CD4-positive, alpha-beta T cell treated with Interleukin-17A for 4 hours (primary cell): ENCODE data around the gene HOXC10.

Experiments
- DNase-seq: peaks from one replicate; pipeline ENCODE4 v3.0.0-alpha.2; 2020; ENCODE audit warnings: mixed read lengths

Gene HOXC10

GRCh38 chr12:54030889-54031471 is 46.0 kb downstream of the HOXC10 start:
- DNase-seq, result no peak

- DNase-seq, result no peak
Observed at GRCh38 chr12:54031480-54031879, 46.5 kb downstream of the HOXC10 start.

- no peak for DNase-seq
Observed at GRCh38 chr12:54032086-54032619, 47.2 kb downstream of the HOXC10 start.

- peak; percentile 74 for DNase-seq
Observed at GRCh38 chr12:54032627-54033100, 47.7 kb downstream of the HOXC10 start, which contains the start of gene HOXC5. HOXC5 (plus strand) TSS chr12:54033050; CDS start chr12:54033123, 73 bp downstream.

- no peak for DNase-seq
Observed at GRCh38 chr12:54033106-54033979, 48.4 kb downstream of the HOXC10 start.

GRCh38 chr12:54033980-54034784 is 49.2 kb downstream of the HOXC10 start:
- no peak for DNase-seq

- DNase-seq, result no peak
Observed at GRCh38 chr12:54034785-54035310, 49.9 kb downstream of the HOXC10 start.

- no peak for DNase-seq
Observed at GRCh38 chr12:54035568-54036264, 50.8 kb downstream of the HOXC10 start.

- DNase-seq, result no peak
Observed at GRCh38 chr12:54036620-54037359, 51.8 kb downstream of the HOXC10 start.

GRCh38 chr12:54037360-54038283 is 52.7 kb downstream of the HOXC10 start:
- no peak for DNase-seq

GRCh38 chr12:54038284-54038870 is 53.4 kb downstream of the HOXC10 start:
- DNase-seq, result no peak

- no peak for DNase-seq
Observed at GRCh38 chr12:54038871-54039414, 54.0 kb downstream of the HOXC10 start.

GRCh38 chr12:54039417-54040147 is 54.6 kb downstream of the HOXC10 start:
- no peak for DNase-seq
